Mesendoderm (in vitro differentiated cells): ENCODE measurements around the gene SSNA1.

ENCODE experiments used
- DNase-seq: peaks from one replicate; pipeline ENCODE4 v3.0.0; 2013
- H2AK5ac ChIP-seq: 2 replicates; pipeline ENCODE4 v1.6.1; 2013; ENCODE audit warnings: low read length, inconsistent platforms
- H2BK120ac ChIP-seq: 2 replicates; pipeline ENCODE4 v1.6.1; 2013; ENCODE audit warnings: low read depth, mild to moderate bottlenecking, low read length, moderate library complexity, mixed read lengths
- H2BK15ac ChIP-seq: replicated peaks from 2 replicates; pipeline ENCODE4 v1.6.1; 2013; ENCODE audit warnings: low read depth, mild to moderate bottlenecking, moderate library complexity
- H2BK5ac ChIP-seq: 2 replicates; pipeline ENCODE4 v1.6.1; 2013; ENCODE audit warnings: low read length, inconsistent platforms
- H3K18ac ChIP-seq: 2 replicates; pipeline ENCODE4 v1.6.1; 2013; ENCODE audit warnings: mild to moderate bottlenecking, low read length, mixed read lengths
- H3K23ac ChIP-seq: one replicate; pipeline ENCODE4 v1.6.1; 2013; ENCODE audit warnings: low read length
- H3K27ac ChIP-seq: 2 replicates; pipeline ENCODE4 v1.5.1; 2013; ENCODE audit warnings: low read depth, mild to moderate bottlenecking, inconsistent platforms, low read length, moderate library complexity
- H3K27me3 ChIP-seq: 2 replicates; pipeline ENCODE4 v1.6.1; 2013; ENCODE audit warnings: low read length, control low read depth, mild to moderate bottlenecking, inconsistent platforms; ENCODE audit not compliant: insufficient read depth, poor library complexity
- H3K36me3 ChIP-seq: 2 replicates; pipeline ENCODE4 v1.6.1; 2013; ENCODE audit warnings: low read length, inconsistent platforms; ENCODE audit not compliant: control insufficient read depth, insufficient read depth
- H3K4ac ChIP-seq: one replicate; pipeline ENCODE4 v1.6.1; 2013; ENCODE audit warnings: low read depth, mild to moderate bottlenecking, low read length, moderate library complexity
- H3K4me1 ChIP-seq: 2 replicates; pipeline ENCODE4 v1.6.1; 2013; ENCODE audit warnings: low read depth, low read length, inconsistent platforms; ENCODE audit not compliant: control insufficient read depth
- H3K4me2 ChIP-seq: 2 replicates; pipeline ENCODE4 v1.6.1; 2013; ENCODE audit warnings: low read length
- H3K4me3 ChIP-seq: 2 replicates; pipeline ENCODE4 v1.5.1; 2013; ENCODE audit warnings: mild to moderate bottlenecking, low read length
- H3K56ac ChIP-seq: one replicate; pipeline ENCODE4 v1.6.1; 2013; ENCODE audit warnings: low read length
- H3K79me1 ChIP-seq: 2 replicates; pipeline ENCODE4 v1.6.1; 2013; ENCODE audit warnings: low read length, inconsistent platforms
- H3K79me2 ChIP-seq: 2 replicates; pipeline ENCODE4 v1.6.1; 2013; ENCODE audit warnings: mild to moderate bottlenecking, low read length; ENCODE audit not compliant: control insufficient read depth, insufficient read depth
- H3K9ac ChIP-seq: 2 replicates; pipeline ENCODE4 v1.6.1; 2013; ENCODE audit warnings: low read length, inconsistent platforms
- H4K5ac ChIP-seq: one replicate; pipeline ENCODE4 v1.6.1; 2013; ENCODE audit warnings: low read length
- H4K8ac ChIP-seq: one replicate; pipeline ENCODE4 v1.6.1; 2013; ENCODE audit warnings: low read depth, mild to moderate bottlenecking, control low read depth, low read length, moderate library complexity
- WGBS: extraction: QIAGEN DNeasy Blood & Tissue Kit; methylation state at CpG from one replicate; pipeline ENCODE4 v1.1.7; 2013; ENCODE audit warnings: low lambda C conversion rate, missing lambda C conversion rate; ENCODE audit not compliant: insufficient coverage; ENCODE audit errors: extremely low coverage; 5-methylcytosine and 5-hydroxymethylcytosine counted together

The SSNA1 gene

GRCh38 chr9:137212520-137212919 is 24.0 kb downstream of the SSNA1 start:
- no peak overlapping the region for H2BK15ac ChIP-seq
- no peak overlapping the region for H3K23ac ChIP-seq
- no peak overlapping the region for H3K18ac ChIP-seq
- no peak overlapping the region for H3K4me2 ChIP-seq
- no peaks in the 10 kb centered on the region for H3K4me1 ChIP-seq
- no peak overlapping the region for H2BK5ac ChIP-seq
- no peak overlapping the region for H3K27ac ChIP-seq
- H3K79me2 ChIP-seq: no peaks in the 10 kb centered on the region
- no peak overlapping the region for H3K9ac ChIP-seq
- no peak overlapping the region for H3K4me3 ChIP-seq
- no peak overlapping the region for H4K8ac ChIP-seq
- no peaks in the 10 kb centered on the region for H3K27me3 ChIP-seq
- H3K56ac ChIP-seq: no peak overlapping the region
- no peak overlapping the region for H4K5ac ChIP-seq
- WGBS: no CpG with 5 or more reads among the region's 21 CpGs
- no peak for DNase-seq
- peaks cover under 1% of the 10 kb centered on the region for H3K79me1 ChIP-seq
- H2AK5ac ChIP-seq: no peak overlapping the region
- H3K4ac ChIP-seq: no peak overlapping the region
- H2BK120ac ChIP-seq: no peak overlapping the region
- H3K36me3 ChIP-seq: peaks cover 1% of the 10 kb centered on the region

GRCh38 chr9:137213160-137214060 is 24.9 kb downstream of the SSNA1 start:
- Histone ChIP-seq H2BK15ac (no peak overlapping the region), H3K4ac (no peak overlapping the region), H3K79me1 (no peaks in the 10 kb centered on the region), H2AK5ac (no peak overlapping the region), H3K4me3 (no peak overlapping the region), H3K27ac (no peak overlapping the region), H3K18ac (no peak overlapping the region), H4K8ac (no peak overlapping the region), H2BK120ac (no peak overlapping the region), H2BK5ac (no peak overlapping the region), H4K5ac (no peak overlapping the region), H3K4me2 (no peak overlapping the region), H3K56ac (no peak overlapping the region), H3K9ac (no peak overlapping the region), H3K27me3 (no peaks in the 10 kb centered on the region), H3K79me2 (no peaks in the 10 kb centered on the region), H3K36me3 (peaks cover 1% of the 10 kb centered on the region), H3K4me1 (no peaks in the 10 kb centered on the region), H3K23ac (no peak overlapping the region)
- WGBS: no CpG with 5 or more reads among the region's 49 CpGs
- no peak for DNase-seq

- H4K5ac ChIP-seq: no peak overlapping the region
- H4K8ac ChIP-seq: no peak overlapping the region
- no peak overlapping the region for H3K27ac ChIP-seq
- H3K23ac ChIP-seq: no peak overlapping the region
- H3K4me2 ChIP-seq: no peak overlapping the region
- H3K36me3 ChIP-seq: peaks cover 1% of the 10 kb centered on the region
- H2BK15ac ChIP-seq: no peak overlapping the region
- DNase-seq: no peak
- no peak overlapping the region for H3K4me3 ChIP-seq
- H2BK120ac ChIP-seq: no peak overlapping the region
- H3K4ac ChIP-seq: no peak overlapping the region
- no peak overlapping the region for H3K18ac ChIP-seq
- no peak overlapping the region for H2AK5ac ChIP-seq
- no peak overlapping the region for H2BK5ac ChIP-seq
- no peak overlapping the region for H3K9ac ChIP-seq
- no CpG with 5 or more reads among the region's 19 CpGs for WGBS
- H3K4me1 ChIP-seq: peaks cover 5% of the 10 kb centered on the region
- no peaks in the 10 kb centered on the region for H3K79me1 ChIP-seq
- H3K79me2 ChIP-seq: no peaks in the 10 kb centered on the region
- no peaks in the 10 kb centered on the region for H3K27me3 ChIP-seq
- no peak overlapping the region for H3K56ac ChIP-seq
Measured at GRCh38 chr9:137214620-137215019, 26.1 kb downstream of the SSNA1 start.

GRCh38 chr9:137215196-137215986 is 26.9 kb downstream of the SSNA1 start:
- Histone ChIP-seq H3K79me2 (no peaks in the 10 kb centered on the region), H3K4me1 (peaks cover 5% of the 10 kb centered on the region), H2BK5ac (no peak overlapping the region), H2BK15ac (no peak overlapping the region), H3K4me2 (no peak overlapping the region), H3K27me3 (no peaks in the 10 kb centered on the region), H3K23ac (no peak overlapping the region), H4K8ac (no peak overlapping the region), H3K79me1 (no peaks in the 10 kb centered on the region), H2AK5ac (no peak overlapping the region), H3K4me3 (no peak overlapping the region), H3K27ac (no peak overlapping the region), H3K18ac (no peak overlapping the region), H3K56ac (no peak overlapping the region), H3K4ac (no peak overlapping the region), H2BK120ac (no peak overlapping the region), H4K5ac (no peak overlapping the region), H3K36me3 (peaks cover 1% of the 10 kb centered on the region), H3K9ac (no peak overlapping the region)
- WGBS: no CpG with 5 or more reads among the region's 22 CpGs
- no peak for DNase-seq

- Histone ChIP-seq H3K27ac (no peak overlapping the region), H3K4ac (no peak overlapping the region), H3K9ac (no peak overlapping the region), H3K23ac (no peak overlapping the region), H4K5ac (no peak overlapping the region), H2BK15ac (no peak overlapping the region), H3K56ac (no peak overlapping the region), H2BK5ac (no peak overlapping the region), H3K18ac (no peak overlapping the region), H3K79me1 (no peaks in the 10 kb centered on the region), H3K4me3 (no peak overlapping the region), H2AK5ac (no peak overlapping the region), H4K8ac (no peak overlapping the region), H3K4me1 (peaks cover 5% of the 10 kb centered on the region), H3K79me2 (no peaks in the 10 kb centered on the region), H3K4me2 (no peak overlapping the region), H3K27me3 (no peaks in the 10 kb centered on the region), H3K36me3 (peaks cover 1% of the 10 kb centered on the region), H2BK120ac (no peak overlapping the region)
- WGBS: no CpG with 5 or more reads among the region's 30 CpGs
- no peak for DNase-seq
Measured at GRCh38 chr9:137216188-137216965, 27.9 kb downstream of the SSNA1 start.
